Cardiac fibroblast (primary cell): Measurements from ENCODE around the gene SDC3.
A peak's percentile ranks its signal among the peaks of the same experiment; 100 is the strongest.

Experiments used
- DNase-seq, 2 donors: peaks; one replicate each; pipeline versions ENCODE4 v3.0.0 to v3.0.0-alpha.2; 2010; ENCODE audit warnings: low read depth in 2 of 2
- H3K4me3 ChIP-seq, 2 donors: replicated peaks in 1 of 2; 1 replicate in 1 of 2; 2 replicates in 1 of 2; pipeline ENCODE4 v1.5.1; 2011; ENCODE audit warnings: low read depth in 2 of 2, low read length in 2 of 2, mild to moderate bottlenecking in 2 of 2, moderate library complexity in 1 of 2
- TF ChIP-seq, protein P1 (sequence below): IDR thresholded peaks from one replicate; pipeline ENCODE4 v1.5.1; 2011; ENCODE audit warnings: low read depth, mild to moderate bottlenecking, low read length, inconsistent platforms

Gene SDC3

DNA sequence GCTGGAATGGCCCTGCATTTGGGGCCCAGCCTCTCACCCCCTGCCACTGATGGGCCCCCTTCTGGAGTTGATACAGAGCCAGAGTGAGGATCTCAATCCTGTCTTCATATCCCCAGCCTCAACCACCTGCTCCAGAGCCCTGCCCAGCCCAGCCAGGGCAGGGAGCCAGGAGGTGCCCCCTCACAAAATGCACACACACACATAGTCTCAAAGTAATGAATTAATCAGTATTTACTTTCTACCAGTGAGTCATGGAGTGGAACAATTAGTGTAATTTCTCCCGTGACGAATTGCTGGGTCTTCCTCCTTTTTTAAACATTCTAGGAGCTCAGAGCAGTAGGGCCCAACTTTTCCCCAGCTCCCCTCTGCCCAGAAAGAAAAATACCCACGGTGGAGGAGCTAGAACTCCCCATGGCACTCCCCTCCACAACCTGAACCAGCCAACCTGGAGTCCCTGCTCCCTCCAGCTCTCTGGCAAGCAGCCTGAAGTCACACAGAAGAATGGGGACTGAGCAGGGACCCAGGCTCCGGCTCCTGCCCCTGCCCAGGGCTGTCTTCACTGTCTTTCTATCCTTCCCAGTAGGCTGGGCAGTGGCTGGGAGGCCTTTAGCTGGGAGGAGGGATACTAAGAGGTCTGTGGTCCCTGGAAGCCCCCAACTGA, 29.3 kb downstream of the SDC3 start:
- DNase-seq: no peak
- TF ChIP-seq, protein P1, sequence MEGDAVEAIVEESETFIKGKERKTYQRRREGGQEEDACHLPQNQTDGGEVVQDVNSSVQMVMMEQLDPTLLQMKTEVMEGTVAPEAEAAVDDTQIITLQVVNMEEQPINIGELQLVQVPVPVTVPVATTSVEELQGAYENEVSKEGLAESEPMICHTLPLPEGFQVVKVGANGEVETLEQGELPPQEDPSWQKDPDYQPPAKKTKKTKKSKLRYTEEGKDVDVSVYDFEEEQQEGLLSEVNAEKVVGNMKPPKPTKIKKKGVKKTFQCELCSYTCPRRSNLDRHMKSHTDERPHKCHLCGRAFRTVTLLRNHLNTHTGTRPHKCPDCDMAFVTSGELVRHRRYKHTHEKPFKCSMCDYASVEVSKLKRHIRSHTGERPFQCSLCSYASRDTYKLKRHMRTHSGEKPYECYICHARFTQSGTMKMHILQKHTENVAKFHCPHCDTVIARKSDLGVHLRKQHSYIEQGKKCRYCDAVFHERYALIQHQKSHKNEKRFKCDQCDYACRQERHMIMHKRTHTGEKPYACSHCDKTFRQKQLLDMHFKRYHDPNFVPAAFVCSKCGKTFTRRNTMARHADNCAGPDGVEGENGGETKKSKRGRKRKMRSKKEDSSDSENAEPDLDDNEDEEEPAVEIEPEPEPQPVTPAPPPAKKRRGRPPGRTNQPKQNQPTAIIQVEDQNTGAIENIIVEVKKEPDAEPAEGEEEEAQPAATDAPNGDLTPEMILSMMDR: no peak

DNA sequence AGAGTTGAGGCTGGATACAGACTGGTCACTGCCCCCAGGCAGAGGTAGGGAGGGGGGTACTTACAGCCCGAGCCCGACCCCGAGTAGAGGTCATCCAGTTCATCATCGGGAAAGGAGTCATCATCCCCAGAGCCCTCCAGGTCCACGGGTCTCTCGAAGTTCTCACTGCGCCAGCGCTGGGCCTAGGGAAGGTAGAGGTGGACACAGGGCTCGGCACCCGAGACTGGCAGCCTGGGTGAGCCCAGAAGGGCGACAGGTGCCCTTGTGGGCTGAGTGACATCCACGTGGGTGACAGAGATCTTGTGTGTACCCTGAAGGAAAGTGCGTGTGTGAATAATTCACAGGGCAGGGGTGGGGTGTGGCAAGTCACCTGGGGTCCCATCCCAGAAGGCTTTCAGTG, 30.0 kb downstream of the SDC3 start:
- no peak overlapping the region for H3K4me3 ChIP-seq
- no peak for DNase-seq
- TF ChIP-seq, protein P1: no peak

More for the DNA sequence above, 29.3 kb downstream of the SDC3 start:
- no peak overlapping the region for H3K4me3 ChIP-seq

DNA sequence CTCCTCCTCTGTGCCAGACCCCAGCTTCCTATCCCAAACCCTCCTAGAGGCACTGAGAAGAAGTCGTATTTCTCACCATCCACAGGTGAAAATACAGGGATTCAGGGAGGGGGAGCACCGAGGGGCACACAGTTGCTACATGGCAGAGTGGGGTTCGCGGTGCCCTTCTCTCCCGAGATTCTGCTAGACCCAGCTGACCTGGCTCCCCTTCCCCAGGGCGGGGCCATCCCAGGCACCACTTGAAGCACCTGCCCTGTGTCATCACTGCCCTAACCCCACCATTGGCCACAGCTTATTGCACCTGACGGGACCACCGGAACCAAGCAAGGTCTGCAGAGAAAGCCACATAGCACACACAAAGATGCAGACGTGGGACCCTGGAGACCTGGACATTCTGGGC, 30.5 kb downstream of the SDC3 start:
- TF ChIP-seq, protein P1: no peak
- no peak overlapping the region for H3K4me3 ChIP-seq
- no peak for DNase-seq

DNA sequence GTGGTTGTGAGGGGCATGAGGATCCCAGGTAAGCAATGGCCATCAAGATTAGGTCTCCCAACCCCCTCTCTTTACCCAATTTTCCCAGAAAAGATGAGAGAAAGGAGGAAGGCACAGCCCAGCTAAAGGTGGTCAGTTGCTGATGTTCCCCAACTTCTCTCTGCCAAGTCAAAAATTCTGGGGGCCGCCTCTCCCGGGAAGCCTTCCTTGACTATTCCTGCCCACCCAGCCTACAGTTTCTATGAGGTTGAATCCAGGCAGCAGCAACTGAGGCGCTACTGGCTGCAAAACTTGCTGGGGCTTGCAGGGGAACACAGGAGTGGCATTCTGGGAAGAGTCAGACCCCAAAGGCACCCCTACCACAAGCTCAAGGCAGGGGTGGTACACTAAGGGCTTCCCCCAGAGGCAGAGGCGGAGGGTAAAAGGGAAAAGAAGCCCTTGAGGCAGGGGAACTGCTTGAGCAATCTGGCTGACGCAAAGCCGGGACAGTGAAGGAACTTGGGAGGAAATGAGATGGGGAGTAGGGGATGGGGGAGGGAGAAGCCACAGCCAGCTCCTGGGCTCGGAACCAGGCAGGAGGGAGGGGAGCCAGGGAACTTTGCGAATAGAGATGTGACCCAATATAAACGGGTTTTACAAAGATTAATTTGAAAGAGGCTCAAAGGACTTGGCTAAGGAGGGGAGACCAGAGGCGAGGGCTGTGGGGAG, 31.2 kb downstream of the SDC3 start:
- H3K4me3 ChIP-seq: no peak overlapping the region
- DNase-seq: peak; percentile 70 to 93
- TF ChIP-seq, protein P1: no peak

DNA sequence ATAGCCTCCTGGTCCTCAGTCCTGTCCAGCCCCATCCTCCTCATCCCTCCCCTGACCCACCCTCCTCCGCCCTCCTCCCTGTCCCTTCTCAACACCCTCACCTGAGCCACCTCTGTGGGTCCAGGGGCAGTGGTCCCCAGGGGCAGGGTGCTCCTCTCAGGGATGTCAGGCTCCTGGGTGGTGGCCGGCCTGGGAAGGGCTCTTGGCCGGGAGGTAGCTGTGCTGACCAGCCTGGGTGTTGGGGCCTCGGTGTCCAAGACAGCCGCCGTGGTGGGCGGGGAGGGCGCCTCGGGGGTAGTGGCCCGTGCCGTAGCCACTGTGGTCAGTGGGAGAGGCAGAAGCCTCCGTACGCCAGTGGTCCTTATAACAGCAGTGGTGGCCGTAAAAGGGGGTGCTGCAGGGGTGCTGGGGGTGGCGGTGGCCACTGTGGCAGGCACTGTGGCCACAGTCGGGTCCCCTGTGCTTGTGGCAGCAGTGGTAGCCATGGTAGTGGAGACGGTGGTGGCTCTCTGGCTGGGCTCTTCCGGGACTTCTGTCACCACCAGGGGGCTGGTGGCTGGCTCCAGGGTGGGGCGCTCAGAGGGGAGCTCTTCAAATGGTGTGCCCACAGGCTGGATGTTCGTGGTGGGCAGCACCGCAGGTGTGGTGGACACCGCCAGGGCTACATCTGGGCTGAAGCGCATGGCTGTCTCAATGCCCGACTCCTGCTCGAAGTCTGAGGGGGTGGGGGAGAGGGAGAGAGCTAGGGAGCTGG, 31.9 kb downstream of the SDC3 start:
- H3K4me3 ChIP-seq: no peak overlapping the region

DNA sequence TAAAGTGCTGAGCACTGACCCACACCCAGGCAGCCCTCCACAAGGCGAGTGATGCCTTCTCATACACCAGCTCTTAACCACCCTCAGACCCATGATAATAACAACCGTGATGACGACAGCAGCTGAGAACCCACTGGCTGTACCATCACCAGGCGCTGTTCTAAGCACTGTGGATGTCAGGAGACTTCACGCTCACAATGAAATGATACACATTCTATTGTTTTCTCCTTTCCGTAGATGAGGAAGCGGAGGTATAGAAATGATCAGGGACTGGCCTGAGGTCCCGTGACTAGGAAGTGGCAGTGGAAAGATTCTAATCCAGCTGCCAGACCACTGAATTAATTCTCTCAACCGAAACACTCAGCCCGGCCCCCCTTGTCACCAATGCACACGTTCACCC, 32.6 kb downstream of the SDC3 start:
- TF ChIP-seq, protein P1: no peak
- H3K4me3 ChIP-seq: no peak overlapping the region
- DNase-seq: no peak

More for the DNA sequence above, 31.9 kb downstream of the SDC3 start:
- no peak for DNase-seq
- TF ChIP-seq, protein P1: peak; percentile 1
